Ascending aorta (tissue), 2 donors: Measurements from ENCODE around the gene KIF20B. TPM values are rescaled to one million over a fixed set of nuclear protein-coding genes. Genes with fewer than 3 reads are reported as not detected.
"Not testable (repeated sequence)": the region's sequence is repeated elsewhere in the genome, so short reads cannot be mapped to it uniquely, and the experiment has no call there.

ENCODE experiments used
- DNase-seq, 2 donors: peaks; one replicate each; pipeline ENCODE4 v3.0.0-alpha.2; 2019; ENCODE audit warnings: low spot score in 2 of 2
- H3K27ac ChIP-seq, 2 donors: fragments of 200-600 bp; sonication (generic); one replicate each; pipeline ENCODE4 v1.5.1; 2016 to 2017; ENCODE audit warnings: mild to moderate bottlenecking in 1 of 2
- H3K27me3 ChIP-seq: fragments of 200-600 bp; sonication (generic); one replicate; pipeline ENCODE4 v1.5.1; 2017
- H3K36me3 ChIP-seq, 2 donors: fragments of 200-600 bp; sonication (generic); one replicate each; pipeline ENCODE4 v1.5.1; 2016
- H3K4me1 ChIP-seq, 2 donors: fragments of 200-600 bp; sonication (generic); one replicate each; pipeline ENCODE4 v1.5.1; 2016 to 2017; ENCODE audit warnings: mild to moderate bottlenecking in 1 of 2
- H3K4me3 ChIP-seq, 2 donors: fragments of 200-600 bp; sonication (generic); one replicate each; pipeline ENCODE4 v1.5.1; 2016 to 2017; ENCODE audit warnings: mild to moderate bottlenecking in 1 of 2
- H3K9me3 ChIP-seq, 2 donors: fragments of 200-600 bp; sonication (generic); one replicate each; pipeline ENCODE4 v1.5.1; 2016
- CTCF ChIP-seq, 3 experiments: fragments of 200-600 bp in 2 of 3; fragments of 450-650 bp in 1 of 3; sonication (generic) in 2 of 3; IDR thresholded peaks; one replicate each; pipeline ENCODE4 v1.5.1; 2016 to 2019; ENCODE audit warnings: antibody characterized with exemption in 3 of 3, mild to moderate bottlenecking in 1 of 3, moderate library complexity in 1 of 3
- intact Hi-C: fragments of 100-400 bp; cut with DNase I; formaldehyde crosslinking; loops from one replicate; pipeline ENCODE4 v1.15.1; 2023
- total RNA-seq: library from RNA; depleted of rRNA; stranded (reverse); fragments of >200 nt; gene quantifications from one replicate; pipeline ENCODE4 v1.1.0, GENCODE V29; 2016

Gene KIF20B
- total RNA-seq, 1 donor from 2014 or later = 2.4 TPM

GRCh38 chr10:89815049-89815853, 113.9 kb downstream of the KIF20B start:
- intact Hi-C loops = no loop called here
- no peaks in the 10 kb centered on the region for H3K36me3 ChIP-seq
- no peak overlapping the region for H3K4me3 ChIP-seq
- H3K27me3 ChIP-seq = no peaks in the 10 kb centered on the region
- TF ChIP-seq CTCF (IDR thresholded peaks at IDR 0.05) = no peak
- no peaks in the 10 kb centered on the region for H3K9me3 ChIP-seq
- DNase-seq = no peak
- H3K4me1 ChIP-seq = no peaks in the 10 kb centered on the region
- H3K27ac ChIP-seq = no peak overlapping the region

GRCh38 chr10:89819008-89819407, 117.6 kb downstream of the KIF20B start:
- H3K27me3 ChIP-seq, H3K27ac ChIP-seq, DNase-seq, H3K9me3 ChIP-seq, H3K4me1 ChIP-seq, H3K36me3 ChIP-seq, H3K4me3 ChIP-seq, intact Hi-C loops: not testable (repeated sequence)

Other genes with a start within 250 kb of the KIF20B start
- gene SLC16A12, start 166.0 kb upstream of the KIF20B start, total RNA-seq = not detected
- gene PANK1, start 56.3 kb upstream of the KIF20B start, total RNA-seq = 1.5 TPM